ENCODE measurements around the gene TWIST2. TPM values are rescaled to one million over a fixed set of nuclear protein-coding genes. Genes with fewer than 3 reads are reported as not detected.

TWIST2 gene
- total RNA-seq, 4 donors from 2014 or later, result 90.8 to 141 (median 116) TPM

DNA sequence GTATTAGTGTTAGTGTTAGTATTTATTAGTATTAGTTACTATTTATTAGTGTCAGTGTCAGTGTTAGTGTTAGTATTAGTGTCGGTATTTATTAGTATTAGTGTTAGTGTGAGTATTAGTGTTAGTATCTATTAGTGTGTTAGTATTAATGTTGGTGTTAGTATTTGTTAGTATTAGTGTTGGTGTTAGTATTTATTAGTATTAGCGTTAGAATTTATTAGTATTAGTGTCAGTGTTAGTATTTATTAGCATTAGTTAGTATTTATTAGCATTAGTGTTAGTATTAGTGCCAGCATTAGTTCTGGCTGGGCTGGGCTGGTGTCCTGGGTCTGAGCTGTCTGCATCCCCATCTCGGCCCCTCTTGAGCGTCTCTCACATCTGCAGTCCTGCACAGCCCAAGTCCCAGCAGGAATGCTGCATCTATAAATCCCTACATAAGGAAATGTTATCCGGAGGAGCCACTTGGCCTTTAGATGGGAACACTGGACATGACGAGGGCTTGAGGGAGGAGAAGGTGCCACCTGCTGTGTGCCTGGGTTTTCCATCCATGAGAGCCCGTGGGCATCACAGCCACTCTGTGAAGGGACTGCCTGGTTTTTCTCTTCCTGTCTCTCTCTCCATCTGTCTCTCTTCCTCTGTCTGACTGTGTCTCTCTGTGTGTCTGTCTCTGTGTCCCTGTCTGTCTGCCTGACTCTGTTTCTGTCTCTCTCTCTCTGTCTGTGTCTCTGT, 33.6 kb downstream of the TWIST2 start:
- DNase-seq (ENCODE audit: low spot score) (no peak), ATAC-seq (ENCODE audit: low FRiP score) (no peak)
- TF ChIP-seq, protein P1, sequence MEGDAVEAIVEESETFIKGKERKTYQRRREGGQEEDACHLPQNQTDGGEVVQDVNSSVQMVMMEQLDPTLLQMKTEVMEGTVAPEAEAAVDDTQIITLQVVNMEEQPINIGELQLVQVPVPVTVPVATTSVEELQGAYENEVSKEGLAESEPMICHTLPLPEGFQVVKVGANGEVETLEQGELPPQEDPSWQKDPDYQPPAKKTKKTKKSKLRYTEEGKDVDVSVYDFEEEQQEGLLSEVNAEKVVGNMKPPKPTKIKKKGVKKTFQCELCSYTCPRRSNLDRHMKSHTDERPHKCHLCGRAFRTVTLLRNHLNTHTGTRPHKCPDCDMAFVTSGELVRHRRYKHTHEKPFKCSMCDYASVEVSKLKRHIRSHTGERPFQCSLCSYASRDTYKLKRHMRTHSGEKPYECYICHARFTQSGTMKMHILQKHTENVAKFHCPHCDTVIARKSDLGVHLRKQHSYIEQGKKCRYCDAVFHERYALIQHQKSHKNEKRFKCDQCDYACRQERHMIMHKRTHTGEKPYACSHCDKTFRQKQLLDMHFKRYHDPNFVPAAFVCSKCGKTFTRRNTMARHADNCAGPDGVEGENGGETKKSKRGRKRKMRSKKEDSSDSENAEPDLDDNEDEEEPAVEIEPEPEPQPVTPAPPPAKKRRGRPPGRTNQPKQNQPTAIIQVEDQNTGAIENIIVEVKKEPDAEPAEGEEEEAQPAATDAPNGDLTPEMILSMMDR (IDR thresholded peaks at IDR 0.05), result no peak

DNA sequence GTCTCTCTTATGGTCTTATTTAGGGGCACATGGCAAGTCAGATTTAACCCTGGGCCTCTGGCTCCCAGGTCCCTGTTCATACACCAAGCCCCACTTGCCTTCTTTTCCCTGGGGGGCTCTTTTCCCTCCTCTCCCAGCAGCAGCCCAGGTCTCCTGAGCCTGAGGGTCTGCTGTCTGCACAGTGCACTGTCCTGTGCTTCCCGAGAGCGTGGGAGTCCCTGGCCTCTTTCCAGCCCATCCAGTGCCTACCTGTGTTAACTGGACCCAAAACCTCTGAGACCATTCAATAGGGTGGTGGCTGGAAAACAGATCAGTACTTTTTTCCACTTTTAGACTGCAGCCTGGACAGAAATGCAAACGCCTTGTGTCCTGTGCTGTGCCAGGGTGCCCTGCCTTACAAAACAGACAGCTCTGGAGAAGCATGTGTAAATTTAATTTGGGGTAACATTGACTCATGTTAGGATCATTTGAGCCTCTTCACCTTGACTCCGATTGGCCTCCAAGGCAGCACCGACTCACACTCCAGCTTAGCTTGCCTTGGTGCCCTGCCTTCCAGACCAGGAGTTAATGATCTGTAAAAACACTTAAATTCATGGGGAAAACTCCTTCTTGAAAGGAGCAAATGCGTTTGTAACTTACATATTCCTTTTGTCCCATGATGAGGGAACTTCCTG, 34.3 kb downstream of the TWIST2 start:
- no peak for ATAC-seq (ENCODE audit: low FRiP score)
- TF ChIP-seq, protein P1 (IDR thresholded peaks at IDR 0.05), result no peak
- DNase-seq (ENCODE audit: low spot score), result no peak

DNA sequence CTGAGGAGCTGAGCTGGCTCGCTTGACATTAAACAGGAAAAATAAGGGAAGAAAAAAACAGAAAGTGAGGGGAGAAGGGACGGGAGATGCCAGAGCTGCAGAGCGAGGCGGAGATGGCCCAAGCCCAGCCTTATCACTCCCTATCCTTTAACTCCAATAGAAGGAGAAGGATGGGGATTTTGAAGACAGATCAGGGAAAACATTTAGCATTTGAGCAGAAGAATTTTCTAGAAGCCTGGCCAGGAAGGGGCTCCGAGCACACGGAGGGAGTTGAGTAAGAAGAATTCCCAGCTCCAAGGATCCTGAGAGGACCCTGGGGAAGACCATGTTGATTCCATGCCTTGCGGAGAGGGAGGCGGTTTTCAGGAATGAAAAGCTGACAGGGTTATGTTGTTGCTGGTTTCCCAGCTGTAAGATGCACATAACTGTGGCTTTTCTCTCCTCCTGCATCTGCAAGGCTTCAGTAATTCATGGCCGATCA, 35.6 kb downstream of the TWIST2 start:
- DNase-seq (ENCODE audit: low spot score), result no peak
- TF ChIP-seq, protein P1 (IDR thresholded peaks at IDR 0.05), result no peak
- no peak for ATAC-seq (ENCODE audit: low FRiP score)

DNA sequence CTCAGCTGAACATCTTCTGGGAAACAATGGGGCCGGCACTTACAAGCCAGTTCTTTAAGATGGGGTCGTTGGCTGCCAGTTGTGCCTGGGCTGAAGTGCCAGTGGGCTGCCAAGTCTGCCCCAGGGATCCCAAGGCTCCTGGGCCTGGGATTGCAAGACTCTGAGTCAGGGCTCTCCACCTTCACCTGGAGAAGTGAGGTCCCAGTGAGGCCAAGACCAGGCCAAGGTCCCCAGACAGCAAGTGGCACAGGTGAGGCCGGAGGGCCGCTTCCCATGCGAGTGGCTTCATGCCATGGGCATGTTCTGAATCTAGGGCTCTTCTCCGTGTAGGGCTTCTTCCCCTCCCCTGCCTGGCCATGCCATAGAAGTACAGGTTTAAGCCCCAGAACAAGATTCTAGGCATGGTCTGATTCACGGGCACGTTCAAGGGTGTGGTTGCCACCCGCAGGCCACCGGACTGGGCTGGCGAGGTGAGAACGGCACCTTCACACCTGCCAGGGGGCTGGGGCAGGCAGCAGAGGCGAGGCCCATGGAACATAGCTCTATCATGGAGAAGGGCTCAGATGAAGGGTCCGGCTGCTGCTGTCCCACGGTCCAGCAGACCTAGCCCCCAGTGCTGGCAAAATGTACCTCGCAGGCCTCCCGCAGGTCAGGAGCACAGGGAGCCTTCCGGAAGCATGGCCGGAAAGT, 36.4 kb downstream of the TWIST2 start:
- DNase-seq (ENCODE audit: low spot score) (no peak), ATAC-seq (ENCODE audit: low FRiP score) (no peak)
- TF ChIP-seq, protein P1 (IDR thresholded peaks at IDR 0.05), result no peak

DNA sequence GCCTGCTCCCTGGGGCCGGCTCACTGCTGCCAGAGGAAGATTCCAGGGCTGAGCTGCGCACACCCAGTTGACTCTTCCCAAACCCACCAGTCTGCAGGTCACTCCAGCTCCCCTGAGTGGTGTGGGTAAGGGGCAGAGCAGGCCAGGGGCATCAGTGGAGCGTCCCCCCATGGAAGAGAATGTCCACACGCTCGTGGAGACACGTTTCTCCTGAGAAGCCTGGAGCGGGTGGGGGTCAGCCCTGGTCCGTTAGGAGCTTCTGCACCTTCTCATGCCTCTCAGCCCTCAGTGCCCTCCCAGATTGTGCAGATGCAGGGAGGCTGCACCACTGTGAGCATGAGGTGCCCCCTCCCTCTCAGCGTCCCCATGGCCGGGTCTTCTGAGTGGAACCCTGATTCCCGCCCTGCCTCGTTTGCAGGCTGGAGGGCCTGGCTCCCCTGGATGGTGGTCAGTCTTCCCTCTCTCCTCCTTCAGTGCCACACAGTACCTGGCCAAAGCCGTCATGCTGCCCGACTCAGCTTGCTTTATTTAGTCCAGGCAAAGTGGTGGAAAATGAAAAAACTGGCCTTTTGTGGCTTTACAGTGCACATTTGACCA, 37.0 kb downstream of the TWIST2 start:
- ATAC-seq (ENCODE audit: low FRiP score) (no peak), DNase-seq (ENCODE audit: low spot score) (no peak)
- TF ChIP-seq, protein P1 (IDR thresholded peaks at IDR 0.05), result no peak

DNA sequence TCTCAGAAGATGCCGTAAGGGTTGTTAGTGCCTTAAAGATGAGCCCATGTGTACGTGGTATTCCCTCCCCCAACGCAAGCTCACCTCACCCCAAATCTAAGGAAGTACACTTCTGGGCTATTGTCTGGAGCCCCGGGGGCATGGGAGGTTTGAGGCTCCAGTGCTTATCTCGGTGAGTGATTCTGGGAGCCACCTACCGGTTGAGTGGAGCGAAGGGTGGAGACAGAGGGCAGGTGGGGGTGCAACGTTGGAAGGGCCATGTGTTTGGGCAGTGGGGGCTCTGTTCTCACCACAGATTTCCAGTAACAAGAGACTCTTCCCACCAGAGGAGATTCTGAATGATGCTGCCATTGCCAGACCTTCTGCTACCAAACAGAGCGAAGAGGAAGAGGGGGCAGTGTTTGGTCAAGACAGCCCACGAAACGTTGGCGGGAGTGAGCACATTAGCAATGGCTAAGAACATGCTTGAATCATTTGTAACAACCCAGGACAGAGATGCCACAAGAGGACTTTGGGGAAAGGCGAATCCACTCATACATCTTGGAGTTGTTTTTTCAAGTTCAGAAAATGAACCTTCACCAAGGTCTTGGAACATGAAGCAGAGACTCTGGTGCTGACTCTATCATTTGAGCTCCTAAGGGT, 38.7 kb downstream of the TWIST2 start:
- ATAC-seq (ENCODE audit: low FRiP score) (no peak), DNase-seq (ENCODE audit: low spot score) (no peak)
- TF ChIP-seq, protein P1 (IDR thresholded peaks at IDR 0.05), result no peak

Data from omental fat pad (tissue), 4 donors.